ENCODE measurements around the gene GPSM3.

The GPSM3 gene

GRCh38 chr6:32192608-32193039 is at the start of gene GPSM3:
Gene GPSM3 (minus strand): TSS chr6:32192643. CDS start chr6:32192513, 130 bp downstream.
- Histone ChIP-seq H3K4me3 (ENCODE audit: low read depth in 1 of 5, low read length in 5 of 5) (peak within 1 kb of the TSS; percentile 55 to 67 (median 66)), H3K4me1 (ENCODE audit: control insufficient read depth in 5 of 5, insufficient read depth in 5 of 5, low read length in 5 of 5) (peaks cover 30 to 79% (median 66%) of the 10 kb centered on the region in 5 donors)

GRCh38 chr6:32240686-32241085 is 48.2 kb upstream of the GPSM3 start:
- no peaks in the 10 kb centered on the region for H3K9me3 ChIP-seq (ENCODE audit: control insufficient read depth in 5 of 5, low read length in 5 of 5)
- no peak overlapping the region for H3K9ac ChIP-seq (ENCODE audit: low read length in 5 of 5)
- peaks cover 2 to 19% (median 5%) of the 10 kb centered on the region in 5 donors for H3K4me1 ChIP-seq (ENCODE audit: control insufficient read depth in 5 of 5, insufficient read depth in 5 of 5, low read length in 5 of 5)
- peaks cover 0 to 5% (median 0%) of the 10 kb centered on the region in 5 donors for H3K27me3 ChIP-seq (ENCODE audit: control insufficient read depth in 5 of 5, insufficient read depth in 4 of 5, low read length in 5 of 5)
- H3K27ac ChIP-seq (ENCODE audit: low read depth, low read length): no peak overlapping the region
- H3K36me3 ChIP-seq (ENCODE audit: control insufficient read depth in 5 of 5, insufficient read depth in 5 of 5, low read length in 5 of 5): no peaks in the 10 kb centered on the region
- H3K4me3 ChIP-seq (ENCODE audit: low read depth in 1 of 5, low read length in 5 of 5): no peak overlapping the region

More at GRCh38 chr6:32192608-32193039, at the start of gene GPSM3:
- peak within 1 kb of the TSS; percentile 97 for H3K27ac ChIP-seq (ENCODE audit: low read depth, low read length)
- no peaks in the 10 kb centered on the region for H3K9me3 ChIP-seq (ENCODE audit: control insufficient read depth in 5 of 5, low read length in 5 of 5)
- H3K27me3 ChIP-seq (ENCODE audit: control insufficient read depth in 5 of 5, insufficient read depth in 4 of 5, low read length in 5 of 5): peaks cover 0 to 4% (median 0%) of the 10 kb centered on the region in 5 donors
- H3K36me3 ChIP-seq (ENCODE audit: control insufficient read depth in 5 of 5, insufficient read depth in 5 of 5, low read length in 5 of 5): peaks cover 0 to 5% (median 3%) of the 10 kb centered on the region in 5 donors
- peak within 1 kb of the TSS in 4 of 5 donors; percentile 60 to 96 (median 70) for H3K9ac ChIP-seq (ENCODE audit: low read length in 5 of 5)

- Histone ChIP-seq H3K4me3 (ENCODE audit: low read depth in 1 of 5, low read length in 5 of 5) (no peak overlapping the region), H3K4me1 (ENCODE audit: control insufficient read depth in 5 of 5, insufficient read depth in 5 of 5, low read length in 5 of 5) (peaks cover 0 to 20% (median 2%) of the 10 kb centered on the region in 5 donors), H3K36me3 (ENCODE audit: control insufficient read depth in 5 of 5, insufficient read depth in 5 of 5, low read length in 5 of 5) (no peaks in the 10 kb centered on the region), H3K27ac (ENCODE audit: low read depth, low read length) (no peak overlapping the region), H3K9me3 (ENCODE audit: control insufficient read depth in 5 of 5, low read length in 5 of 5) (no peaks in the 10 kb centered on the region), H3K27me3 (ENCODE audit: control insufficient read depth in 5 of 5, insufficient read depth in 4 of 5, low read length in 5 of 5) (peaks cover 0 to 5% (median 0%) of the 10 kb centered on the region in 5 donors), H3K9ac (ENCODE audit: low read length in 5 of 5) (no peak overlapping the region)
Observed at GRCh38 chr6:32239462-32239861, 47.0 kb upstream of the GPSM3 start.

- Histone ChIP-seq H3K27ac (ENCODE audit: low read depth, low read length) (peak overlapping the region; percentile 42), H3K4me1 (ENCODE audit: control insufficient read depth in 5 of 5, insufficient read depth in 5 of 5, low read length in 5 of 5) (peaks cover 0 to 13% (median 0%) of the 10 kb centered on the region in 5 donors), H3K9ac (ENCODE audit: low read length in 5 of 5) (no peak overlapping the region), H3K36me3 (ENCODE audit: control insufficient read depth in 5 of 5, insufficient read depth in 5 of 5, low read length in 5 of 5) (no peaks in the 10 kb centered on the region), H3K9me3 (ENCODE audit: control insufficient read depth in 5 of 5, low read length in 5 of 5) (no peaks in the 10 kb centered on the region), H3K4me3 (ENCODE audit: low read depth in 1 of 5, low read length in 5 of 5) (no peak overlapping the region), H3K27me3 (ENCODE audit: control insufficient read depth in 5 of 5, insufficient read depth in 4 of 5, low read length in 5 of 5) (no peaks in the 10 kb centered on the region)
Observed at GRCh38 chr6:32234934-32235333, 42.5 kb upstream of the GPSM3 start.

- H3K4me1 ChIP-seq (ENCODE audit: control insufficient read depth in 5 of 5, insufficient read depth in 5 of 5, low read length in 5 of 5): peaks cover 0 to 38% (median 3%) of the 10 kb centered on the region in 5 donors
- H3K9ac ChIP-seq (ENCODE audit: low read length in 5 of 5): no peak overlapping the region
- no peak overlapping the region for H3K4me3 ChIP-seq (ENCODE audit: low read depth in 1 of 5, low read length in 5 of 5)
- no peak overlapping the region for H3K27ac ChIP-seq (ENCODE audit: low read depth, low read length)
- H3K27me3 ChIP-seq (ENCODE audit: control insufficient read depth in 5 of 5, insufficient read depth in 4 of 5, low read length in 5 of 5): peaks cover 0 to 14% (median 0%) of the 10 kb centered on the region in 5 donors
- no peaks in the 10 kb centered on the region for H3K9me3 ChIP-seq (ENCODE audit: control insufficient read depth in 5 of 5, low read length in 5 of 5)
- peaks cover 0 to 4% (median 0%) of the 10 kb centered on the region in 5 donors for H3K36me3 ChIP-seq (ENCODE audit: control insufficient read depth in 5 of 5, insufficient read depth in 5 of 5, low read length in 5 of 5)
Observed at GRCh38 chr6:32226434-32226833, 34.0 kb upstream of the GPSM3 start.

GRCh38 chr6:32224696-32225095 is 32.3 kb upstream of the GPSM3 start:
- H3K27ac ChIP-seq (ENCODE audit: low read depth, low read length): peak overlapping the region; percentile 64
- H3K27me3 ChIP-seq (ENCODE audit: control insufficient read depth in 5 of 5, insufficient read depth in 4 of 5, low read length in 5 of 5): peaks cover 0 to 14% (median 3%) of the 10 kb centered on the region in 5 donors
- H3K9ac ChIP-seq (ENCODE audit: low read length in 5 of 5): no peak overlapping the region
- H3K4me1 ChIP-seq (ENCODE audit: control insufficient read depth in 5 of 5, insufficient read depth in 5 of 5, low read length in 5 of 5): peaks cover 0 to 49% (median 3%) of the 10 kb centered on the region in 5 donors
- no peaks in the 10 kb centered on the region for H3K9me3 ChIP-seq (ENCODE audit: control insufficient read depth in 5 of 5, low read length in 5 of 5)
- peaks cover 0 to 19% (median 10%) of the 10 kb centered on the region in 5 donors for H3K36me3 ChIP-seq (ENCODE audit: control insufficient read depth in 5 of 5, insufficient read depth in 5 of 5, low read length in 5 of 5)
- no peak overlapping the region for H3K4me3 ChIP-seq (ENCODE audit: low read depth in 1 of 5, low read length in 5 of 5)

- peak within 1 kb of the TSS; percentile 13 to 73 (median 66) for H3K4me3 ChIP-seq (ENCODE audit: low read depth in 1 of 5, low read length in 5 of 5)
- peak within 1 kb of the TSS in 2 of 5 donors; percentile 62 to 74 for H3K9ac ChIP-seq (ENCODE audit: low read length in 5 of 5)
- H3K27me3 ChIP-seq (ENCODE audit: control insufficient read depth in 5 of 5, insufficient read depth in 4 of 5, low read length in 5 of 5): peaks cover 0 to 14% (median 3%) of the 10 kb centered on the region in 5 donors
- H3K27ac ChIP-seq (ENCODE audit: low read depth, low read length): peak within 1 kb of the TSS; percentile 64
- no peaks in the 10 kb centered on the region for H3K9me3 ChIP-seq (ENCODE audit: control insufficient read depth in 5 of 5, low read length in 5 of 5)
- peaks cover 0 to 58% (median 3%) of the 10 kb centered on the region in 5 donors for H3K4me1 ChIP-seq (ENCODE audit: control insufficient read depth in 5 of 5, insufficient read depth in 5 of 5, low read length in 5 of 5)
- H3K36me3 ChIP-seq (ENCODE audit: control insufficient read depth in 5 of 5, insufficient read depth in 5 of 5, low read length in 5 of 5): peaks cover 0 to 28% (median 16%) of the 10 kb centered on the region in 5 donors
Observed at GRCh38 chr6:32223258-32224235, 31.1 kb upstream of the GPSM3 start, which contains the start of gene NOTCH4. Gene NOTCH4 (minus strand): TSS chr6:32224067. CDS start chr6:32223928, 139 bp downstream.

- H3K9ac ChIP-seq (ENCODE audit: low read length in 5 of 5): peak overlapping the region in 2 of 5 donors; percentile 17 to 71
- H3K27me3 ChIP-seq (ENCODE audit: control insufficient read depth in 5 of 5, insufficient read depth in 4 of 5, low read length in 5 of 5): peaks cover 0 to 14% (median 3%) of the 10 kb centered on the region in 5 donors
- H3K4me1 ChIP-seq (ENCODE audit: control insufficient read depth in 5 of 5, insufficient read depth in 5 of 5, low read length in 5 of 5): peaks cover 0 to 68% (median 3%) of the 10 kb centered on the region in 5 donors
- peak overlapping the region; percentile 64 for H3K27ac ChIP-seq (ENCODE audit: low read depth, low read length)
- H3K4me3 ChIP-seq (ENCODE audit: low read depth in 1 of 5, low read length in 5 of 5): peak overlapping the region; percentile 3 to 73 (median 66)
- H3K9me3 ChIP-seq (ENCODE audit: control insufficient read depth in 5 of 5, low read length in 5 of 5): no peaks in the 10 kb centered on the region
- H3K36me3 ChIP-seq (ENCODE audit: control insufficient read depth in 5 of 5, insufficient read depth in 5 of 5, low read length in 5 of 5): peaks cover 0 to 33% (median 21%) of the 10 kb centered on the region in 5 donors
Observed at GRCh38 chr6:32222333-32223230, 30.1 kb upstream of the GPSM3 start.

GRCh38 chr6:32220021-32220420 is 27.6 kb upstream of the GPSM3 start:
- Histone ChIP-seq H3K9me3 (ENCODE audit: control insufficient read depth in 5 of 5, low read length in 5 of 5) (no peaks in the 10 kb centered on the region), H3K4me1 (ENCODE audit: control insufficient read depth in 5 of 5, insufficient read depth in 5 of 5, low read length in 5 of 5) (peaks cover 0 to 71% (median 3%) of the 10 kb centered on the region in 5 donors), H3K9ac (ENCODE audit: low read length in 5 of 5) (peak overlapping the region in 1 of 5 donors; percentile 4), H3K36me3 (ENCODE audit: control insufficient read depth in 5 of 5, insufficient read depth in 5 of 5, low read length in 5 of 5) (peaks cover 0 to 52% (median 28%) of the 10 kb centered on the region in 5 donors), H3K27me3 (ENCODE audit: control insufficient read depth in 5 of 5, insufficient read depth in 4 of 5, low read length in 5 of 5) (peaks cover 0 to 14% (median 3%) of the 10 kb centered on the region in 5 donors), H3K4me3 (ENCODE audit: low read depth in 1 of 5, low read length in 5 of 5) (no peak overlapping the region), H3K27ac (ENCODE audit: low read depth, low read length) (peak overlapping the region; percentile 35)

All from subcutaneous abdominal adipose tissue (tissue), 5 donors.